ENCODE results near the gene PSORS1C2. TPM values are rescaled to one million over a fixed set of nuclear protein-coding genes. Genes with fewer than 3 reads are reported as not detected.

Gene PSORS1C2
- not detected for total RNA-seq
- polyA plus RNA-seq: not detected

- H3K27ac ChIP-seq (ENCODE audit: low read depth in 1 of 2, low read length in 2 of 2): no peak within 1 kb of the TSS
- no peaks in the 10 kb centered on the region for H3K27me3 ChIP-seq (ENCODE audit: control insufficient read depth in 4 of 4, insufficient read depth in 4 of 4, low read length in 3 of 4)
- 93% methylated on average over 4 of the region's 4 CpGs for WGBS
- no peak for TF ChIP-seq RXRA (IDR thresholded peaks at IDR 0.05)
- TF ChIP-seq RAD21 (IDR thresholded peaks at IDR 0.05): no peak
- no peak for TF ChIP-seq EGR1 (IDR thresholded peaks at IDR 0.05; ENCODE audit: low read depth in 2 of 2)
- no peak for TF ChIP-seq ATF3 (IDR thresholded peaks at IDR 0.05)
- no peak for TF ChIP-seq HNF4A (conservative IDR thresholded peaks at IDR 0.05)
- no peak for TF ChIP-seq MAX (IDR thresholded peaks at IDR 0.05)
- TF ChIP-seq JUND (IDR thresholded peaks at IDR 0.05): no peak
- TF ChIP-seq FOXA2 (IDR thresholded peaks at IDR 0.05): no peak
- no peak for TF ChIP-seq FOXA1 (IDR thresholded peaks at IDR 0.05)
- TF ChIP-seq GABPA (IDR thresholded peaks at IDR 0.05 in 1 of 2, conservative IDR thresholded peaks at IDR 0.05 in 1 of 2): no peak
- no peak for TF ChIP-seq HNF4G (IDR thresholded peaks at IDR 0.05)
- no peak for TF ChIP-seq ZBTB33 (IDR thresholded peaks at IDR 0.05)
- no peak for TF ChIP-seq NR2F2 (IDR thresholded peaks at IDR 0.05)
- H3K9ac ChIP-seq (ENCODE audit: low read depth in 1 of 2, low read length in 2 of 2): no peak within 1 kb of the TSS
- no peak for DNase-seq (ENCODE audit: low spot score)
- H3K4me1 ChIP-seq (ENCODE audit: control insufficient read depth in 4 of 4, insufficient read depth in 4 of 4, low read length in 3 of 4): peaks cover 0 to 5% (median 4%) of the 10 kb centered on the region in 4 donors
- H3K36me3 ChIP-seq (ENCODE audit: control insufficient read depth in 4 of 4, insufficient read depth in 3 of 4, low read depth in 1 of 4, low read length in 3 of 4): peaks cover 0 to 7% (median 2%) of the 10 kb centered on the region in 4 donors
- H3K9me3 ChIP-seq (ENCODE audit: control insufficient read depth in 4 of 4, low read length in 3 of 4): no peaks in the 10 kb centered on the region
- H3K4me3 ChIP-seq (ENCODE audit: low read depth in 1 of 3, low read length in 3 of 3): no peak within 1 kb of the TSS
These were observed at the start of gene PSORS1C2 for GRCh38 chr6:31138982-31139381. PSORS1C2 (minus strand) TSS chr6:31139066; CDS start chr6:31139026, 40 bp downstream.

GRCh38 chr6:31187780-31188194 lies 48.9 kb upstream of the PSORS1C2 start:
- no peak overlapping the region for H3K9ac ChIP-seq (ENCODE audit: low read depth in 1 of 2, low read length in 2 of 2)
- TF ChIP-seq FOXA1 (IDR thresholded peaks at IDR 0.05): no peak
- TF ChIP-seq NR2F2 (IDR thresholded peaks at IDR 0.05): no peak
- TF ChIP-seq YY1 (IDR thresholded peaks at IDR 0.05): no peak
- no peak for TF ChIP-seq FOXA2 (IDR thresholded peaks at IDR 0.05)
- TF ChIP-seq MAX (IDR thresholded peaks at IDR 0.05): no peak
- no peak for TF ChIP-seq RXRA (IDR thresholded peaks at IDR 0.05)
- no peak for TF ChIP-seq CTCF (IDR thresholded peaks at IDR 0.05; ENCODE audit: low read depth, low read length, missing input control)
- TF ChIP-seq REST (IDR thresholded peaks at IDR 0.05): no peak
- TF ChIP-seq TAF1 (conservative IDR thresholded peaks at IDR 0.05): no peak
- TF ChIP-seq SP1 (IDR thresholded peaks at IDR 0.05): no peak
- TF ChIP-seq HNF4A (conservative IDR thresholded peaks at IDR 0.05): no peak
- TF ChIP-seq ATF3 (IDR thresholded peaks at IDR 0.05): no peak
- no peak for TF ChIP-seq EGR1 (IDR thresholded peaks at IDR 0.05; ENCODE audit: low read depth in 2 of 2)
- H3K27me3 ChIP-seq (ENCODE audit: control insufficient read depth in 4 of 4, insufficient read depth in 4 of 4, low read length in 3 of 4): no peaks in the 10 kb centered on the region
- H3K9me3 ChIP-seq (ENCODE audit: control insufficient read depth in 4 of 4, low read length in 3 of 4): no peaks in the 10 kb centered on the region
- no peak for DNase-seq (ENCODE audit: low spot score)
- H3K36me3 ChIP-seq (ENCODE audit: control insufficient read depth in 4 of 4, insufficient read depth in 3 of 4, low read depth in 1 of 4, low read length in 3 of 4): no peaks in the 10 kb centered on the region
- H3K4me1 ChIP-seq (ENCODE audit: control insufficient read depth in 4 of 4, insufficient read depth in 4 of 4, low read length in 3 of 4): peaks cover 0 to 2% (median 1%) of the 10 kb centered on the region in 4 donors
- 68% methylated on average over 5 of the region's 5 CpGs for WGBS
- no peak overlapping the region for H3K27ac ChIP-seq (ENCODE audit: low read depth in 1 of 2, low read length in 2 of 2)
- no peak overlapping the region for H3K4me3 ChIP-seq (ENCODE audit: low read depth in 1 of 3, low read length in 3 of 3)

All from liver (tissue), 9 donors.